Activated CD8-positive, alpha-beta memory T cell treated with anti-CD3 and anti-CD28 coated beads, Interleukin-2, amount 10 ng/mL, durations not matched to agents 7 days and 5 days (primary cell): ENCODE results near the gene SARM1. TPM values are rescaled to one million over a fixed set of nuclear protein-coding genes. Genes with fewer than 3 reads are reported as not detected.
A peak's percentile ranks its signal among the peaks of the same experiment; 100 is the strongest.

Experiments used
- ATAC-seq: fragments of 150-1000 bp; cut with Tn5 transposase; one replicate; pipeline ENCODE4 v1.10.0; 2021; ENCODE audit warnings: moderate library complexity
- CTCF ChIA-PET: fragments of 350-600 bp; sonication (Branson Sonifier 250); formaldehyde crosslinking; loops from one replicate; lab custom pipeline; 2021; ENCODE audit warnings: antibody characterized with exemption; lab: Charles Lee
- DNase-seq: peaks from one replicate; pipeline ENCODE4 v3.0.0-alpha.2; 2020
- H3K27ac Mint-ChIP-seq: one replicate; pipeline ENCODE4 v1.8.0; 2021; ENCODE audit warnings: mild to moderate bottlenecking, mixed read lengths
- H3K27me3 Mint-ChIP-seq: one replicate; pipeline ENCODE4 v1.8.0; 2021; ENCODE audit warnings: mixed read lengths
- H3K36me3 Mint-ChIP-seq: one replicate; pipeline ENCODE4 v1.8.0; 2021; ENCODE audit warnings: mild to moderate bottlenecking, mixed read lengths
- H3K4me1 Mint-ChIP-seq: one replicate; pipeline ENCODE4 v1.8.0; 2021; ENCODE audit warnings: mixed read lengths
- H3K4me3 Mint-ChIP-seq: one replicate; pipeline ENCODE4 v1.8.0; 2021; ENCODE audit warnings: mild to moderate bottlenecking, moderate library complexity, mixed read lengths
- H3K9me3 Mint-ChIP-seq: one replicate; pipeline ENCODE4 v1.8.0; 2022; ENCODE audit warnings: low read depth, mixed read lengths
- total RNA-seq, 2 experiments: library from RNA; stranded (reverse); gene quantifications; one replicate each; pipeline ENCODE4 v1.2.3, GENCODE V29; 2021

Gene SARM1
- total RNA-seq, 2 experiments from 2014 or later = 20.2 to 24.8 TPM

DNA sequence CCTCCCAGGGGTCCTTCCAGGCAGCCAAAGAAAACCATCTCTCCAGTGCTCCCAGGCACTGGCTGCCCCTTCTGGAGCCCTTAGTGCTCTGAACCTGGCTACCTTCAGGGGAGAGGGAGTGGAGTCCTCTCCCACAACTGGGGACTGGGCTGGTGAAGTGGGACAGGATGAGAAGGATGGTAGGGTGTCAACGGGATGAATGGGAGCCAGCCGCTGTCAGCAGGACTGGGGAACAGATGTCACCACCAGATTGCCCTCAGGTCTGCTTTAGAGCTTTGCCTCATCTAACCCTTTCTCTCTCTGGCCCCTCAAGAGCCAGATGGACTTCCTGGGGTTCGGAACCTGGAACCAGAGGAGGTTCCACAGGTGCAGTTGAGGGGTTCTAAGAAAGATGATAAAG is 6.0 kb upstream of the SARM1 start:
- CTCF ChIA-PET = interaction anchor here (1.5 kb wide), 1 partner anchor 52 kb away, joined by 3 read pairs; no protein-coding TSS in a partner anchor
- Mint-ChIP-seq H3K4me3 (no peak overlapping the region), H3K4me1 (no peaks in the 10 kb centered on the region), H3K36me3 (peaks cover 7% of the 10 kb centered on the region), H3K9me3 (no peaks in the 10 kb centered on the region), H3K27ac (no peak overlapping the region), H3K27me3 (no peaks in the 10 kb centered on the region)
- ATAC-seq (no peak), DNase-seq (no peak)

DNA sequence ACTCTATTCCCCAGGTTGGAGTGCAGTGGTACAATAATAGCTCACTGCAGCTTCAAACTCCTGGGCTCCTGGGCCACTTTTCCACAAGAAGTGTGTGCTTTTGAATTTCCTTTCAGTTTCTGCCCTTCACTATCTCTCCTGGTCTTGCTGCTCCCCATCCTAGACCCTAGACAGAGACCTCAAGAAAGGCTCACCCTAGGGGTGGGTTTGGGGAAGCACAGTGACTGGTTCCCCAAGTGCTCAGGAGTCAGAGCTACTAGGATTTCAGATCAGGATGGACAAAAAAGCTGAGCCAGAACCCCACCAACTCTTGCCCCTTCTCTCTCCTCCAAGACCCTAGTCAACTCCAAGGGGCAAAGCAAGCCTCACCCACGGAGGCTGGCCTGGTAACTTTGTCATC is 4.9 kb upstream of the SARM1 start:
- CTCF ChIA-PET = interaction anchor here (1.1 to 2.1 kb wide), 2 partner anchors 8 to 9 kb away, joined by 3 to 4 read pairs; partner anchors contain the start of gene POLDIP2

DNA sequence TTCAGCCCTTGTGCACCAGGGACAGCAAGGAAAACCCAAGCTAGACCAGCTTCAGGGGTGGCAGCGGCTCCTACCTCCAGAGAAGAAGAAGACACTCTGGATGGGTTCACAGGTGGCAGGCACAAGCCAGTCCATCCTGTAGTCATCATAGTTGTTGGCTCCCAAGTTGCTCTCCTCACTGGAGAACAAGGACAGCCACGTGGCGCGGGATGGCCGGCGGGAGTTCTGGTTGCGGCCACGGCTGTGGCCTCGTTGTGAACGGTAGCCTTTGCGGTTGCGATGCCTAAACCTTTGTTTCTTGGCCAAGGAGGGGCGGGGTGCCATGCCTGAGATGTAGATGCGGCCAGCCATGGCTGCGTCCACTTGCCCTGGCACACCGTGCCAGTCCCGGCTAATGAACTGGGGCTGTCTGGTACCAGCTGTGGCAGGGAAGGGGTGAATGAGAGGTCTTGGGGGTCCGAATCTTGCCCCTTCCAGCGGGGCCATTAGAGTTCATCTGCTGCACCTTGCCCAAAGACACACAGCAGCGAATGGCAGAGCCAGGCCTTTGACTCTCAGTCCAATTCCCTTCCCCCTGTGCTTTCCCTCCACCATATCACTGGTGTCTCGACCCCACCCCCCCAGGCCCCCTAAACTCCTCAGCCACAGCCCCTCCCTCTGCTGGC is 3.7 kb upstream of the SARM1 start:
- Mint-ChIP-seq H3K27me3 (no peaks in the 10 kb centered on the region), H3K4me3 (no peak overlapping the region), H3K27ac (no peak overlapping the region), H3K4me1 (peaks cover 10% of the 10 kb centered on the region), H3K36me3 (no peaks in the 10 kb centered on the region), H3K9me3 (no peaks in the 10 kb centered on the region)
- no peak for ATAC-seq
- no peak for DNase-seq
- CTCF ChIA-PET = interaction anchor here (1.1 to 2.1 kb wide), 2 partner anchors 10 kb away, joined by 3 to 4 read pairs; partner anchors contain the start of gene POLDIP2

More for the DNA sequence above, 4.9 kb upstream of the SARM1 start:
- Mint-ChIP-seq H3K4me1 (peaks cover 5% of the 10 kb centered on the region), H3K4me3 (no peak overlapping the region), H3K27ac (no peak overlapping the region), H3K27me3 (no peaks in the 10 kb centered on the region), H3K9me3 (no peaks in the 10 kb centered on the region), H3K36me3 (no peaks in the 10 kb centered on the region)
- ATAC-seq = no peak
- no peak for DNase-seq

DNA sequence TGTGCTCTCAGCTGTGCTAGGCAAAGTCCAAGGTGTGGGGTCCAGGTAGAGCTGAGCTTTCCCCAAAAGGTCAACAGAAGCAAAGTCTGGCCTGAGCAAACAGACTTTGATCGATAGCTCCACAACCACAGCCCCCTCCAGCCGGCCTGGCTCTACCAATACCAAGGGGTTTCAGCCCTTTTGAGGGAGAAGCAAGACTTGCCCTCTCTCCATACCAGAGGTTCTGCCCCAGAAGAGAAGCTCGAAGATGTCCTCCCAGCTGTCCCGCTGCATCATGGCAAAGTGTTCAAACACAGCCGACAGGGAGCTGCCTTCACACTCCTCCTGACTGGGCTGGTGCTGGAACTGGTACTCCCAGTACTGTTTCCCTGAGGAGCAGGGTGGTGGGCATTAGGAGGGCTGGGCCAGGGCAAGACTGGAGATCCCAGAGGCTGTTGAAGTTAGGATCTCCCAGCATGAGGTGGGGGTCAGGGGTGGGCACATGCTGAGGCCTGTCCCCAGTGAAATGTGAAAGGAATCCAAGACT is 3.1 kb upstream of the SARM1 start:
- CTCF ChIA-PET = interaction anchor here (2.1 kb wide), 1 partner anchor 11 kb away, joined by 4 read pairs; the partner anchor contains the start of gene POLDIP2
- Mint-ChIP-seq H3K36me3 (no peaks in the 10 kb centered on the region), H3K27ac (no peak overlapping the region)

DNA sequence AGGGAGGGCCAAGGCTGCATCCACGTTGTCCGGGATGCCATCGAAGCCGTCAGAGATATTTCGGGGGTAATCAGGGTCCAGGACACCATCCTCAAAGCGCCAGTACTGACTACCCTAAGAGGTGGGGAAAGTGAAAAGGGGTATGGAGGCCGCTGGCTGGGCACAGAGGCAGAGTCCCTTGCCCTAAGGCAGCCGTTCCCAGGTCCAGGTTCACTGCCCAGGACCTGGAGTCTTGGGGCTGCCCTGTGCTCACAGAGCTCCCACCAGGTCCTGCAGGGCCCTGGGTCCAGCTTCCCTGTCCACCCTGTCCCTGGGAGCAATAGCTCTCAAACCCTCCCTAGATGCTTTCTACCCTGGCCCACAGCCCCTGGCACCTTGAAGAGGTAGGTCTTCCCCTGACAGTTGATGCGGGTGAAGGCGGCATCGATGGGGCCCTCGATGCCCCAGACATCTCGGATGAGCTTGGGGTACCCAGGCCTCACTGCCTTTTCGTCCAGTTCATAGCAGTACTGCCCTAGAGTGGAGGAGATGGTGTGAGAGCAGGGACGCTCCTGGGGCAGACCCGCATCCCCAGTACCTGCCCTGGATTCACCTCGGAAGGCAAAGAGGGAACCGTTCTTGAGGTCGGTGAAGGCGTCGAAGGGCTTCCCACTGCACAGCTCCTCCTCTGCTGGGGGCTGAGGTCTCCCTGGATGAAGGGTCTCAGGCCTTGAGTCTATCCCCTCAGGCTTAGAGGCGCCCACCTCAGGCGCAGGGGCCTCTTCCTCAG is 2.4 kb upstream of the SARM1 start:
- no peak overlapping the region for H3K4me3 Mint-ChIP-seq
- CTCF ChIA-PET = no interaction called here
- DNase-seq (no peak), ATAC-seq (no peak)
- H3K9me3 Mint-ChIP-seq = no peaks in the 10 kb centered on the region
- H3K36me3 Mint-ChIP-seq = no peaks in the 10 kb centered on the region
- no peak overlapping the region for H3K27ac Mint-ChIP-seq
- no peaks in the 10 kb centered on the region for H3K27me3 Mint-ChIP-seq
- peaks cover 20% of the 10 kb centered on the region for H3K4me1 Mint-ChIP-seq

More for the DNA sequence above, 3.1 kb upstream of the SARM1 start:
- no peak overlapping the region for H3K4me3 Mint-ChIP-seq
- H3K9me3 Mint-ChIP-seq = no peaks in the 10 kb centered on the region
- ATAC-seq = no peak
- H3K4me1 Mint-ChIP-seq = peaks cover 16% of the 10 kb centered on the region
- no peaks in the 10 kb centered on the region for H3K27me3 Mint-ChIP-seq
- DNase-seq = no peak

DNA sequence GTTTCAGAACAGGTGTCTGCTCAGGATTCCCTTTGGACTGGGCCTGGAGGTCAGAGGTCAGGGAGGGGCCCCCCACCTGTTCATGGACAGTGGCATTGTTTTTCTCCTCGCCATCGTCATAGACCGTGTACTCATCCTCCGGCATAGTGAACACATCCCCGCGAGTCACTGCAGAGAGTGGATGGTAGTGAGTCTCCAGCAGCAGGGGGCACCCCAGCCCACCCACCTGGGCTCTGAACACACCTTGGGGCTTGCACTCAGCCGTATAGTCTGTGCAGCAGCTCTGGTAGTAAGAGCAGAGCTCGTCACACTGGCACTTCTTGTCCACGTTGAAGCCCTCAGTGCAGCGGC is 1.8 kb upstream of the SARM1 start:
- ATAC-seq = no peak
- H3K36me3 Mint-ChIP-seq = no peaks in the 10 kb centered on the region
- H3K4me3 Mint-ChIP-seq = no peak overlapping the region
- no peaks in the 10 kb centered on the region for H3K27me3 Mint-ChIP-seq
- peaks cover 20% of the 10 kb centered on the region for H3K4me1 Mint-ChIP-seq
- CTCF ChIA-PET = interaction anchor here (1.6 kb wide), 1 partner anchor 12 kb away, joined by 5 read pairs; the partner anchor contains the start of gene POLDIP2
- H3K27ac Mint-ChIP-seq = no peak overlapping the region
- no peaks in the 10 kb centered on the region for H3K9me3 Mint-ChIP-seq
- DNase-seq = no peak

DNA sequence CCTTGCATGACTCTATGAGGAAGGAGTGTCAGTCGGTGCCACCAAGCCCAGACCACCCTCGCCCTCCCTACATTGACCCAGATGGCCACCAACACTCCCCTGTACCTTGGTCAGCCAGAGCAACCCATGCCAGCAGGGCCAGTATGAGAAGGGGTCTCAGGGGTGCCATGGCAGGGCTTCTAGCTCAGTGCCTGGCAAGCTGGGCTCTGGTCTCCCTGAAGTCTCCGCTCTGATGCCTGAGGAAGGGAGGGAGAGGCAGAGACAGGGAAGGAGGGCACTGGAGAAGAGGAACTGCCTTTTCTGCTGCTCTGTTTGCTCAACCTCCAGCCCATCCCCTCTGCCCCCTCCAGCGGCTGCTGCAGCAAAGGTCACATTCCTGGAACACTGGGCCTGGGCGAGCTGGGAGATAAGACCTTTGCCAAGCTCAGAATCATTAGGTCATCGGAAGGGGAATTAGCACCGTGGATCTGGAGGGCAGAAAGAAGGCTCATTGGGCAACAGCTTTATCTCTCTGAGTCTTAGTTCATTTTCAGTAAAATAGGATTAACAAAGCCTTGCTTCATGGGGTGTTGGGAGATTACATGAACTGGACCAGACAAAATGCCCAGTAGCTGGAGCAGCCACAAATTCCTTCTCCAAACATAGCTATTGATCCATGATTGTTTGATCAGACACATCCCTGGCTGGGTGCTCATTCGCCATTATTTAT is 1.3 kb upstream of the SARM1 start, which contains the start of gene VTN:
Gene VTN (minus strand): TSS at position 273 of the 709 bp plus-strand sequence. CDS start 104 bp downstream, at position 169.
- H3K9me3 Mint-ChIP-seq = no peaks in the 10 kb centered on the region
- no peak for ATAC-seq
- H3K4me1 Mint-ChIP-seq = peaks cover 20% of the 10 kb centered on the region
- no peaks in the 10 kb centered on the region for H3K36me3 Mint-ChIP-seq
- CTCF ChIA-PET = interaction anchor here (1.6 kb wide), 2 partner anchors 13 to 16 kb away, joined by 3 to 5 read pairs; partner anchors contain the start of gene POLDIP2
- H3K27me3 Mint-ChIP-seq = no peaks in the 10 kb centered on the region
- no peak for DNase-seq
- H3K4me3 Mint-ChIP-seq = peak within 1 kb of the TSS; percentile 82
- H3K27ac Mint-ChIP-seq = peak within 1 kb of the TSS; percentile 73

DNA sequence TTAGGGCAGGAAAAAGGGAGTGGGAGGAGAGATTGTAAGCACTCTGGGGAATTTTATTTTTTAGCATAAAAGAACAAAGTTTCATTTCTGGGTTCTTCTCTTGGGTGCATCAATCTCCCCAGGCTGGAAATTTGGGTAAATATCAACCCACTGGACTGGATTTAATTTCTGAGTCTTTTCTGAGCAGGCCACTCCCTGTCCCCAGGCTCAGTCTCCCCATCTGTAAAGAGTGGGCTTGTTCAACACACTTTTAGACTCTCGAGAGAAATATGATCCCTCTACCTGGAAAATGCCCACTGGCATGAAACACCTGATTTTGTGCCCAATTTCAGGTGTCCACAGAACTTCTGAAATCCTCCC is 770 bp upstream of the SARM1 start:
- CTCF ChIA-PET = interaction anchor here (1.2 to 1.6 kb wide), 3 partner anchors 13 to 179 kb away, joined by 3 to 5 read pairs (median 3); partner anchors contain the start of gene POLDIP2
- Mint-ChIP-seq H3K4me3 (peak overlapping the region; percentile 82), H3K27me3 (no peaks in the 10 kb centered on the region), H3K27ac (peak overlapping the region; percentile 73), H3K9me3 (no peaks in the 10 kb centered on the region), H3K4me1 (peaks cover 20% of the 10 kb centered on the region), H3K36me3 (no peaks in the 10 kb centered on the region)
- no peak for DNase-seq
- ATAC-seq = no peak

DNA sequence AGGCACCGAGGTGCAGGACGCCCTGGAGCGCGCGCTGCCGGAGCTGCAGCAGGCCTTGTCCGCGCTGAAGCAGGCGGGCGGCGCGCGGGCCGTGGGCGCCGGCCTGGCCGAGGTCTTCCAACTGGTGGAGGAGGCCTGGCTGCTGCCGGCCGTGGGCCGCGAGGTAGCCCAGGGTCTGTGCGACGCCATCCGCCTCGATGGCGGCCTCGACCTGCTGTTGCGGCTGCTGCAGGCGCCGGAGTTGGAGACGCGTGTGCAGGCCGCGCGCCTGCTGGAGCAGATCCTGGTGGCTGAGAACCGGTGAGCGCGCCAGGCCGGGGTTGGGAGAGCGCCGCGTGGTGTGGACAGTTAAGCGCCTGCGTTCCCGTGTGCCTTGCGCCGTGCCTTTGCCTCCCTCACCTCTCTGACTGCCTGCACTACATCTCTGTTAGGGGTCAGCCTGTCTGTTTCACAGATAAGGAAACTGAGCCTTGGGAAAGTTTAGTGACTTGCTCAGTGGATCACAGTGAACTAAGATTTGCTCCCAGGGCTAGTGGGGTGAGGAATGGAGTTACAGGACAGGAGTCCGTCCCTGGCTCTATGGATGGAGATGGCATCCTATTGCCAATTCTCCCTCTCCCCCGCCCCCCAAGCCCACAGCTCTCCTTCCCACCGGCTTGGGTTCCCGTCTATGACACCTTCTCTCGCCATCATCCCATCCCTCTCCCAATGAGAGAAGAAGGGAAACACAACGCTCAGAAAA is 880 bp downstream of the SARM1 start:
- H3K27me3 Mint-ChIP-seq = no peaks in the 10 kb centered on the region
- H3K36me3 Mint-ChIP-seq = no peaks in the 10 kb centered on the region
- H3K4me3 Mint-ChIP-seq = peak overlapping the region; percentile 75
- CTCF ChIA-PET = interaction anchor here (1.1 to 2.3 kb wide), 3 partner anchors 12 to 45 kb away, joined by 3 to 7 read pairs (median 6); partner anchors contain the start of genes IFT20 and TNFAIP1
- peak; percentile 5 for ATAC-seq
- no peaks in the 10 kb centered on the region for H3K9me3 Mint-ChIP-seq
- peak; percentile 46 for DNase-seq
- H3K27ac Mint-ChIP-seq = no peak overlapping the region
- peaks cover 20% of the 10 kb centered on the region for H3K4me1 Mint-ChIP-seq

DNA sequence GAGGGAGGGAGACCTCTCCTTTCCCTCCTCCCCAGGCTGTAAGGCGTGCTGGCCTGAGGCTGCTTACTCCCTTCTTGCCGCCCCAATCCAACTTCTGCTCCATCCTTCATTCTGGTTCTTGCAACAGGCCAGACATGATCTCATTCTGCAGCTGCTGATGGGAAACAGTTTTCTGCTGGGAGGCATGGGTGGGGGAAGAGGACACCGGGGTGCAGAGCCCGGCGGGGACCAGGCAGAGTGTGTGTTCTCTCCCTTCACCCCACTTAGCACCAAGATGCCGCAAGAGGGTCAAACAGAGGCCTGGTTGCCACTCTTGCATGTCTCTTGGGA is 1.4 kb downstream of the SARM1 start:
- Mint-ChIP-seq H3K4me1 (peaks cover 21% of the 10 kb centered on the region), H3K9me3 (no peaks in the 10 kb centered on the region), H3K36me3 (no peaks in the 10 kb centered on the region), H3K4me3 (peak overlapping the region; percentile 75), H3K27ac (no peak overlapping the region), H3K27me3 (no peaks in the 10 kb centered on the region)
- no peak for DNase-seq
- CTCF ChIA-PET = interaction anchor here (1.2 to 2.3 kb wide), 3 partner anchors 11 to 44 kb away, joined by 3 to 7 read pairs (median 7); partner anchors contain the start of genes IFT20 and TNFAIP1
- ATAC-seq = no peak

DNA sequence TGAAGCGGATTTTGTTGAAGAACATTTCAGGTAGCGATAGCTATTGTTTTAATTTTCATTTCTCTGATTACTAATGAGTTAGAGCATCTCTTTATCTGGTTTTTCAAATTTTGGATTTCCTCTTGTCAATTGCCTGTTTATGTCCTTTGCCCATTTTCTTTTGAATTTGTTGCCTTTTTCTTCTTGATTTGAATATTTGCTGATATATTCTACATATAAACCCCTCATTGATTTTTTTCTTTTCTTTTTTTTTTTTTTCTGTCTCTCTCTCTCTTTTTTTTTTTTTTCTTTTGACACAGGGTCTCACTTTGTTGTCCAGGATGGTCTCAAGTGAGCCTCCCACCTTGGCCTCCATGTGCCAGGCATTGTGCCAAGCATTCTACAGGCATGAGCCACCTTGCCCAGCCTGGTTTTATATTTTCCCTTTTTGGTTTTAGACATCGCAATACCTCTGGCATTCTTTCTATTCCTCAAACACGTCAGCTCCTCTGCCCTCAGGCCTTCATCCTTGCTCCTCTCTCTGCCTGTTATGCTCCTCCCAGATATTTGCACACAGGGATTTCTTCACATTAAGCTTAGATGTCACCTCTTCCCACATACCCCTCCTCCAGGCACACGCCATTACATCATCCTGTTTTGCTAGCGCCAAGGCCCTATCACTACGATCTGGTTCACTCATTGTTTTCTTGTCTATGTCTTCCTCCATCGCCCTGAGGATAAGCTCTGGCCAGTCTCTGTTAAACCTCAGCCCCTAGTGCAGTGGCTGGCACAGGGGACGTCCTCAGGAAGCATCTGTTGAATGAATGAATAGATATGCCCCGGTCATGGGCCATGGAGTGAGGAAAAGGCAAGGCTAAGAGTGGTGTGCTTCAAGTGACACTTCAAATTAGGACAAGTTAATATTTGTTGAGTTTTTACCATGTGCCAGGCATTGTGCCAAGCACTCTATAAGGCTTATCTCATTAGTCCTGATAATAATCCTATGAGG is 8.6 kb downstream of the SARM1 start:
- CTCF ChIA-PET = interaction anchor here (0.7 to 1.3 kb wide), 4 partner anchors 16 to 810 kb away, joined by 3 to 4 read pairs (median 3); partner anchors contain the start of gene SEBOX

More for the DNA sequence above, 8.6 kb downstream of the SARM1 start:
- ATAC-seq = no peak
- Mint-ChIP-seq H3K9me3 (no peaks in the 10 kb centered on the region), H3K4me1 (peaks cover 20% of the 10 kb centered on the region), H3K4me3 (no peak overlapping the region), H3K27ac (no peak overlapping the region), H3K36me3 (peaks cover 8% of the 10 kb centered on the region), H3K27me3 (no peaks in the 10 kb centered on the region)
- DNase-seq = no peak
